AG10803 (cell line): ENCODE results near the gene NAGLU.
"Not testable (repeated sequence)": the region's sequence is repeated elsewhere in the genome, so short reads cannot be mapped to it uniquely, and the experiment has no call there.

Source experiments
- DNase-seq: peaks from one replicate; pipeline ENCODE4 v3.0.0; 2010; ENCODE audit warnings: low read depth
- H3K4me3 ChIP-seq: 2 replicates; pipeline ENCODE4 v1.5.1; 2011; ENCODE audit warnings: mild to moderate bottlenecking, low read length, control low read depth
- TF ChIP-seq, protein P1 (sequence below): conservative IDR thresholded peaks from 2 replicates; pipeline ENCODE4 v1.5.1; 2011; ENCODE audit warnings: mild to moderate bottlenecking, low read length, control low read depth, inconsistent platforms

NAGLU gene

DNA sequence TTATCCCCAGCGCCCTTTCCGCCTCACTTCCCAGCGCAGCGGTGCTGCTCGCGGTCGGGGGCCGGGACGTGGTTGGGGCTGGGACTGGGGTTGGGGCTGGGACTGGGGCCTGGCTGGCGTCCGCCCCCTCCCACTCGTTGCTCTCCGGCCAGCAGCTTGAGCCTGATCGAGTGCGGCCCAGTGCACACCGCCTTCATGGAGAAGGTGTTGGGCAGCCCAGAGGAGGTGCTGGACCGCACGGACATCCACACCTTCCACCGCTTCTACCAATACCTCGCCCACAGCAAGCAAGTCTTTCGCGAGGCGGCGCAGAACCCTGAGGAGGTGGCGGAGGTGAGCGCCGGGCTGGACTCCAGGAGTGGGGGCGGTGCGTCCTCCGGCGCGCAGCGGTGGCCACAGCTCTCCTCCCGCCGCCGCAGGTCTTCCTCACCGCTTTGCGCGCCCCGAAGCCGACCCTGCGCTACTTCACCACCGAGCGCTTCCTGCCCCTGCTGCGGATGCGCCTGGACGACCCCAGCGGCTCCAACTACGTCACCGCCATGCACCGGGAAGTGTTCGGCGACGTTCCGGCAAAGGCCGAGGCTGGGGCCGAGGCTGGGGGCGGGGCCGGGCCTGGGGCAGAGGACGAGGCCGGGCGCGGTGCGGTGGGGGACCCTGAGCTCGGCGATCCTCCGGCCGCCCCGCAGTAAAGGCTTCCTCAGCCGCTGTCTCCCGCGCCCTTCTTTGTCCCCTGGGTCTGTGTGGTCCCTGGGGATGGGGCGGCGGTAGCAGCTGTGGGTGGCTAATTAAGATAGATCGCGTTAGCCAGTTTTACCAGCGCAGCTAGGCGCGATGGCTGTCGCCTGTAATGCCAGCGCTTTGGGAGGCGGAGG, 18.4 kb downstream of the NAGLU start:
- H3K4me3 ChIP-seq = peak overlapping the region; percentile 91
- DNase-seq = peak; percentile 63
- TF ChIP-seq, protein P1, sequence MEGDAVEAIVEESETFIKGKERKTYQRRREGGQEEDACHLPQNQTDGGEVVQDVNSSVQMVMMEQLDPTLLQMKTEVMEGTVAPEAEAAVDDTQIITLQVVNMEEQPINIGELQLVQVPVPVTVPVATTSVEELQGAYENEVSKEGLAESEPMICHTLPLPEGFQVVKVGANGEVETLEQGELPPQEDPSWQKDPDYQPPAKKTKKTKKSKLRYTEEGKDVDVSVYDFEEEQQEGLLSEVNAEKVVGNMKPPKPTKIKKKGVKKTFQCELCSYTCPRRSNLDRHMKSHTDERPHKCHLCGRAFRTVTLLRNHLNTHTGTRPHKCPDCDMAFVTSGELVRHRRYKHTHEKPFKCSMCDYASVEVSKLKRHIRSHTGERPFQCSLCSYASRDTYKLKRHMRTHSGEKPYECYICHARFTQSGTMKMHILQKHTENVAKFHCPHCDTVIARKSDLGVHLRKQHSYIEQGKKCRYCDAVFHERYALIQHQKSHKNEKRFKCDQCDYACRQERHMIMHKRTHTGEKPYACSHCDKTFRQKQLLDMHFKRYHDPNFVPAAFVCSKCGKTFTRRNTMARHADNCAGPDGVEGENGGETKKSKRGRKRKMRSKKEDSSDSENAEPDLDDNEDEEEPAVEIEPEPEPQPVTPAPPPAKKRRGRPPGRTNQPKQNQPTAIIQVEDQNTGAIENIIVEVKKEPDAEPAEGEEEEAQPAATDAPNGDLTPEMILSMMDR = no peak

DNA sequence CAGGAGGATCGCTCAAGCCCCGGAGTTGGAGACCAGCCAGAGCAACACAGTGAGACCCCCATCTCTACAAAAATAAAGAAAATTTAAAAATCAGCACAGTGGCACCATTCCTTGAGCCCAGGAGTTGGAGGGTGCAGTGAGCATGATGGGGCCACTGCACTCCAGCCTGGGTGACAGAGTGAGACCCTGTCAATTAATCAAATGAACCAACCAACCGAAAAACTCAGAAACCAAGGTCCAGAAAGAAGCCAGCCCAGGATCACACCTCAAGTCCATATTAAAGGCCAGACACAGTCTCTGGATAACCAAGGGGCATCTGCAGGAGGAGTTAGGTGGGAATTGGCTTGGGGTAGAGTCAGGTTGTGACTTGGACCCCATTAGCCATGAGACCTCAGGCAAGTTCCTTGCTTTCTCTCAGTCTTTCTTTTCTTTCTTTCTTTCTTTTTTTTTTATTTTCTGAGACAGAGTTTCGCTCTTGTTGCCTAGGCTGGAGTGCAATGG, 19.1 kb downstream of the NAGLU start:
- peak overlapping the region; percentile 91 for H3K4me3 ChIP-seq
- TF ChIP-seq, protein P1 = no peak
- no peak for DNase-seq

DNA sequence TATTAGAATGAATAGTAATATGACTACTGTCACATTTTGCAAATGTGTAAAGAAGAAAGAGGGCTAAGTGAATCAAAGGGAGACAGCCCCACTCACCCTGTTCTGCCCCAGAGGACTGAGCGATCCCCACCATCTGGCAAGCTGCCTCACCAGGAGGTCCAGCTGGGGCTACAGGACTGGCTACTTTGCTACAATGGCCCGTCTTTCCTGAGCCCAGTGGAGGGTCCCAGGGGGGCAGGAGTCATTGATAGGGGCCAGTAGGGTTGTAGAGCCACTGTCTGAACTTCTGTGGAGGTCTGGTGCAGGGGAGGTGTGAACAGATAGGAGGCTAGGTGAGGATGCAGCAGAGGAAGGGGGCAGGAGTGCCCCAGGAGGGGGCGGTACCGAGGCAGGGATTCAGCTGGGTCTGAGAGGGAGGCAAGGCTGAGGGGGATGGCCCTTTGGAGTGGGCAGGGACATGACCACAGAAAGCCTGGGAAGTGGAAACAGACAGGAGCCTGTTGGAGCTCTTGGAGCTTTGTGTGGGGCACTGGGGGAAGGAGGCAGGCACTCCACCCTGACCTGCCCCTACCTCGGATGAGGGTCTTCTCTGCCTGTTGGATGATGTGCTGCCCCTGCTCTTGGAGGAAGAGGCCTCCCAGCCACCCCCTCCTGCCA, 20.0 kb downstream of the NAGLU start:
- H3K4me3 ChIP-seq, DNase-seq: not testable (repeated sequence)
- TF ChIP-seq, protein P1 = 0 out of 2 replicates have a peak, but pooled peaks have one; percentile 14

DNA sequence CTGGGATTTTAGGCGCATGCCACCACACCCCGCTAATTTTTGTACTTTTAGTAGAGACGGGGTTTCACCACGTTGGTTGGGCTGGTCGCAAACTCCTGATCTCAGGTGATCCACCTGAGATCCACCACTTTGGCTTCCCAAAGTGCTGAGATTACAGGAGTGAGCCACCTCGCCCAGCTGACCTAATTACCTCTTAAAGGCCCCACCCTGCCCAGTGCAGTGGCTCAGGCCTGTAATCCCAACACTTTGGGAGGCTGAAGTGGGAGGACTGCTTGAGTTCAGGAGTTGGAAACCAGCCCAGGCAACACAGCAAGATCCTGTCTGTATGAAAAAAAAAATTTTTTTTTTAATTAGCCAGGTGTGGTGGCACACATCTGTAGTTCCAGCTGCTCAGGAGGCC, 23.0 kb downstream of the NAGLU start:
- DNase-seq = no peak
- H3K4me3 ChIP-seq = no peak overlapping the region
- TF ChIP-seq, protein P1 = no peak

DNA sequence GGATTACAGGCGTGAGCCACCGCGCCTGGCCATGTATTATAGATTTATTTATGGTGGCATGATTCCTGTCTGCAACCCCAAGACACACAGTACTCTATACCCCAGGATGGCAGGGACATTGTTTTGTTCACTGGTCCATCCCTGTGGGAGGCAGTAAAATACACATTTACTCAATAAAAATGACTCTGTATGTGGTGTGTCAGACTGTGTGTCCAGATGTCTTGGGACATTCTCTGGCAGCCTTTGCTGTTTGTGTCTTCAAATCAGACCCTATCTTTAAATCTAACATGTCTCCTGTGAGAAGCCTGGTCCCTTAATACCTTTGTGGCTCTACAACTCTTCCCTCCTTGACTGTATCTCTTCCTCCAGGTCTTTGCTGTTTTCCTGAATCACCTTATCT, 24.2 kb downstream of the NAGLU start:
- no peak for DNase-seq
- TF ChIP-seq, protein P1 = no peak
- H3K4me3 ChIP-seq = no peak overlapping the region

DNA sequence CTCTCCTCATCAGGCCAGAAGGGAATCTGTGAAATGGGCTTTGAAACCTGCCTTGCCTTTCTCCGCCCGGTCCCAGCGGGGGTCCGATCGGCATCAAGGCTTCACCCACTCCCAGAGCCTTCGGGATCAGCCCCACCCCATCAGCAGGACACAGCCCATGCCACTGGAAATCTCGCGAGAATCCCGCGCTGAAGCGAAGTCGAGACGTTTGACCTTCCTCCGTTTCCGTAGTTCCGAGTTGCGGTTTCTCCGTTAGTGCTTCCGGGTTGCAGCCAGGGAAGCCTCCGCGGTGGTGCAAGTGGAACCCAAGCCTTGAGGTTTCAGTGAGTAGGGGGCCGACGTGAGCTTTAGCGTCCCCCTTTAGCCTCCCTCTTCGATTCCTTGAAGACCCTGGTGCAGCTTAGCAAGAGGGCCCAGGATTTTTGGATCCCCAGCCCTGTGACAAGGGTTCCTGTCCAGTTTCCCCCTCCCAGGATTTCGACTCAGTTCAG, 25.9 kb downstream of the NAGLU start, which contains the start of gene COASY:
TSS of gene COASY (plus strand) at position 252 of the 491 bp plus-strand sequence. CDS start 475 bp downstream, outside the sequence.
- peak within 1 kb of the TSS; percentile 95 for H3K4me3 ChIP-seq
- peak; percentile 97 for DNase-seq
- TF ChIP-seq, protein P1 = no peak
